GM12892 (cell line): Measurements from ENCODE around the gene TNFAIP8L1.

Source experiments
- POLR2A ChIP-seq: IDR thresholded peaks from 2 replicates; pipeline ENCODE4 v1.6.1; 2011; ENCODE audit warnings: low read depth, low read length, control low read depth
- POLR2AphosphoS5 ChIP-seq: IDR thresholded peaks from 2 replicates; pipeline ENCODE4 v1.6.1; 2011; ENCODE audit warnings: low read depth, low read length, control low read depth
- TAF1 ChIP-seq: IDR thresholded peaks from 2 replicates; pipeline ENCODE4 v1.6.1; 2011; ENCODE audit warnings: low read depth, mild to moderate bottlenecking, control low read depth, low read length, borderline replicate concordance

- no peak for TF ChIP-seq POLR2A
- no peak for TF ChIP-seq TAF1
- TF ChIP-seq POLR2AphosphoS5, result no peak
Measured at GRCh38 chr19:4699826-4700692, 60.7 kb downstream of the TNFAIP8L1 start.
